GM23248 (cell line): ENCODE results near the gene PODXL. TPM values are rescaled to one million over a fixed set of nuclear protein-coding genes. Genes with fewer than 3 reads are reported as not detected.

ENCODE experiments used
- DNase-seq: peaks from one replicate; pipeline ENCODE4 v3.0.0-alpha.2; 2015
- H2AFZ ChIP-seq: fragments of 200-600 bp; sonication (generic); 2 replicates; pipeline ENCODE4 v1.6.1; 2016; ENCODE audit warnings: antibody characterized with exemption
- H3F3A ChIP-seq: fragments of 200-600 bp; sonication (generic); 2 replicates; pipeline ENCODE4 v1.6.1; 2016; ENCODE audit warnings: mild to moderate bottlenecking, antibody characterized with exemption, mixed run types; ENCODE audit not compliant: insufficient read depth
- H3K27ac ChIP-seq: fragments of 200-600 bp; sonication (generic); 2 replicates; pipeline ENCODE4 v1.5.1; 2016; ENCODE audit warnings: mild to moderate bottlenecking
- H3K27me3 ChIP-seq: fragments of 200-600 bp; sonication (generic); replicated peaks from 2 replicates; pipeline ENCODE4 v1.6.1; 2016; ENCODE audit warnings: mild to moderate bottlenecking; ENCODE audit not compliant: insufficient read depth
- H3K36me3 ChIP-seq: fragments of 200-600 bp; sonication (generic); 2 replicates; pipeline ENCODE4 v1.6.1; 2016; ENCODE audit warnings: low read depth, mild to moderate bottlenecking
- H3K4me1 ChIP-seq: fragments of 200-600 bp; sonication (generic); 2 replicates; pipeline ENCODE4 v1.6.1; 2016; ENCODE audit warnings: mild to moderate bottlenecking; ENCODE audit not compliant: insufficient read depth
- H3K4me2 ChIP-seq: fragments of 200-600 bp; sonication (generic); one replicate; pipeline ENCODE4 v1.6.1; 2016; ENCODE audit warnings: mild to moderate bottlenecking; ENCODE audit not compliant: unreplicated experiment
- H3K4me3 ChIP-seq: fragments of 200-600 bp; sonication (generic); 2 replicates; pipeline ENCODE4 v1.5.1; 2016; ENCODE audit warnings: mild to moderate bottlenecking
- H3K79me2 ChIP-seq: fragments of 200-600 bp; sonication (generic); 2 replicates; pipeline ENCODE4 v1.6.1; 2016; ENCODE audit warnings: mild to moderate bottlenecking; ENCODE audit not compliant: insufficient read depth
- H3K9ac ChIP-seq: fragments of 200-600 bp; sonication (generic); 2 replicates; pipeline ENCODE4 v1.6.1; 2016; ENCODE audit warnings: mild to moderate bottlenecking
- H3K9me2 ChIP-seq: fragments of 200-600 bp; sonication (generic); 2 replicates; pipeline ENCODE4 v1.6.1; 2016; ENCODE audit warnings: mixed run types, mild to moderate bottlenecking, moderate library complexity; ENCODE audit not compliant: insufficient read depth
- H3K9me3 ChIP-seq: fragments of 200-600 bp; sonication (generic); one replicate; pipeline ENCODE4 v1.6.1; 2017; ENCODE audit warnings: low read depth
- H4K20me1 ChIP-seq: fragments of 200-600 bp; sonication (generic); 2 replicates; pipeline ENCODE4 v1.6.0; 2016; ENCODE audit not compliant: insufficient read depth
- EZH2 ChIP-seq: fragments of 200-600 bp; sonication (generic); IDR thresholded peaks from 2 replicates; pipeline ENCODE4 v1.6.1; 2018; ENCODE audit warnings: antibody characterized with exemption, mild to moderate bottlenecking; ENCODE audit not compliant: insufficient read depth, poor library complexity, severe bottlenecking
- EZH2phosphoT487 ChIP-seq: fragments of 200-600 bp; sonication (generic); IDR thresholded peaks from 2 replicates; pipeline ENCODE4 v1.6.1; 2018; ENCODE audit warnings: antibody characterized with exemption, moderate library complexity, mild to moderate bottlenecking, low read depth; ENCODE audit not compliant: insufficient read depth
- WGBS, 2 experiments: methylation state at CpG; one replicate each; pipeline ENCODE4 v1.1.6; 2015 to 2017; ENCODE audit warnings: low lambda C conversion rate in 2 of 2, low coverage in 1 of 2; ENCODE audit errors: missing lambda C conversion rate in 2 of 2; 5-methylcytosine and 5-hydroxymethylcytosine counted together
- in situ Hi-C: fragments of 300-500 bp; cut with MboI; formaldehyde crosslinking; loops from 2 replicates; pipeline ENCODE4 v1.15.0; 2020
- polyA plus RNA-seq: library from polyadenylated mRNA; unstranded; fragments of >200 nt; fragmentation: Nextera tagmentation; extraction: Ambion mirVana; gene quantifications from 2 replicates; pipeline ENCODE4 v1.2.1, GENCODE V29; 2016
- total RNA-seq: library from RNA; depleted of rRNA; stranded (reverse); fragments of >200 nt; shearing (Covaris generic); gene quantifications from 2 replicates; pipeline ENCODE4 v1.2.3, GENCODE V29; 2014

The PODXL gene
- total and polyA plus RNA-seq, 2 experiments from 2014 or later = 33.6 to 50.1 TPM

GRCh38 chr7:131552053-131552452, 4.4 kb downstream of the PODXL start:
- Histone ChIP-seq H3K79me2 (peaks cover 97% of the 10 kb centered on the region), H2AFZ (no peak overlapping the region), H3K27me3 (no peaks in the 10 kb centered on the region), H3K4me1 (peaks cover 41% of the 10 kb centered on the region), H3K4me3 (no peak overlapping the region), H3F3A (peaks cover 16% of the 10 kb centered on the region), H3K36me3 (no peaks in the 10 kb centered on the region), H3K4me2 (peak overlapping the region; percentile 21), H3K27ac (no peak overlapping the region), H4K20me1 (no peaks in the 10 kb centered on the region), H3K9me3 (no peaks in the 10 kb centered on the region), H3K9me2 (no peaks in the 10 kb centered on the region), H3K9ac (no peak overlapping the region)
- WGBS, 2 experiments = 85 to 91% methylated on average over 6 of the region's 6 CpGs
- no peak for DNase-seq
- in situ Hi-C loops = no loop called here
- no peak for TF ChIP-seq EZH2phosphoT487
- TF ChIP-seq EZH2 = no peak

- peak overlapping the region; percentile 25; the same call in 1 of the 2 replicates for H3K9ac ChIP-seq
- peak; percentile 54 for DNase-seq
- H3K9me2 ChIP-seq = no peaks in the 10 kb centered on the region
- no peaks in the 10 kb centered on the region for H3K9me3 ChIP-seq
- no peak overlapping the region for H2AFZ ChIP-seq
- H3K27ac ChIP-seq = peak overlapping the region; percentile 23
- 59 to 61% methylated on average over 5 of the region's 5 CpGs for WGBS, 2 experiments
- no peaks in the 10 kb centered on the region for H4K20me1 ChIP-seq
- TF ChIP-seq EZH2phosphoT487 (no peak), EZH2 (no peak)
- peaks cover 42% of the 10 kb centered on the region for H3K4me1 ChIP-seq
- H3K79me2 ChIP-seq = peaks cover 100% of the 10 kb centered on the region
- no peaks in the 10 kb centered on the region for H3K27me3 ChIP-seq
- in situ Hi-C loops = no loop called here
- peaks cover 18% of the 10 kb centered on the region for H3F3A ChIP-seq
- H3K4me2 ChIP-seq = peak overlapping the region; percentile 21
- H3K4me3 ChIP-seq = no peak overlapping the region
- H3K36me3 ChIP-seq = no peaks in the 10 kb centered on the region
Observed at GRCh38 chr7:131550846-131551245, 5.6 kb downstream of the PODXL start.

GRCh38 chr7:131548371-131548770, 8.1 kb downstream of the PODXL start:
- H3K79me2 ChIP-seq = peaks cover 100% of the 10 kb centered on the region
- H3K27me3 ChIP-seq = no peaks in the 10 kb centered on the region
- TF ChIP-seq EZH2phosphoT487 (no peak), EZH2 (no peak)
- in situ Hi-C loops = no loop called here
- H3K4me2 ChIP-seq = no peak overlapping the region
- H3K27ac ChIP-seq = no peak overlapping the region
- no peaks in the 10 kb centered on the region for H4K20me1 ChIP-seq
- H3K4me3 ChIP-seq = no peak overlapping the region
- H3K9me2 ChIP-seq = no peaks in the 10 kb centered on the region
- WGBS, 2 experiments = 100% methylated on average over 2 of the region's 2 CpGs
- peaks cover 35% of the 10 kb centered on the region for H3K4me1 ChIP-seq
- H3K9ac ChIP-seq = no peak overlapping the region
- no peak overlapping the region for H2AFZ ChIP-seq
- no peaks in the 10 kb centered on the region for H3K36me3 ChIP-seq
- peaks cover 17% of the 10 kb centered on the region for H3F3A ChIP-seq
- H3K9me3 ChIP-seq = no peaks in the 10 kb centered on the region
- no peak for DNase-seq

GRCh38 chr7:131547589-131547988, 8.8 kb downstream of the PODXL start:
- DNase-seq = no peak
- Histone ChIP-seq H4K20me1 (no peaks in the 10 kb centered on the region), H3K4me3 (no peak overlapping the region), H3K4me1 (peaks cover 27% of the 10 kb centered on the region), H3K9me2 (no peaks in the 10 kb centered on the region), H3K9me3 (no peaks in the 10 kb centered on the region), H3K79me2 (peaks cover 100% of the 10 kb centered on the region), H3F3A (peaks cover 17% of the 10 kb centered on the region), H3K9ac (no peak overlapping the region), H2AFZ (no peak overlapping the region), H3K4me2 (no peak overlapping the region), H3K27ac (no peak overlapping the region), H3K27me3 (no peaks in the 10 kb centered on the region), H3K36me3 (peaks cover 2% of the 10 kb centered on the region; the same call in 1 of the 2 replicates)
- in situ Hi-C loops = no loop called here
- 97 to 98% methylated on average over 8 of the region's 8 CpGs for WGBS, 2 experiments
- TF ChIP-seq EZH2 (no peak), EZH2phosphoT487 (no peak)

- H3K9me3 ChIP-seq = no peaks in the 10 kb centered on the region
- peaks cover 5% of the 10 kb centered on the region; the same call in 1 of the 2 replicates for H3K36me3 ChIP-seq
- no peak overlapping the region for H2AFZ ChIP-seq
- no peak for TF ChIP-seq EZH2
- no peaks in the 10 kb centered on the region for H3K9me2 ChIP-seq
- H4K20me1 ChIP-seq = no peaks in the 10 kb centered on the region
- H3K27ac ChIP-seq = no peak overlapping the region
- H3K79me2 ChIP-seq = peaks cover 100% of the 10 kb centered on the region
- peaks cover 25% of the 10 kb centered on the region for H3K4me1 ChIP-seq
- DNase-seq = peak; percentile 53
- in situ Hi-C loops = no loop called here
- H3F3A ChIP-seq = peaks cover 17% of the 10 kb centered on the region
- no peak overlapping the region for H3K4me2 ChIP-seq
- WGBS, 2 experiments = 93 to 94% methylated on average over 12 of the region's 12 CpGs
- no peak overlapping the region for H3K4me3 ChIP-seq
- H3K27me3 ChIP-seq = no peaks in the 10 kb centered on the region
- H3K9ac ChIP-seq = no peak overlapping the region
Observed at GRCh38 chr7:131546583-131547141, 9.8 kb downstream of the PODXL start.
